Gastrocnemius medialis (tissue), 4 donors: ENCODE measurements around the gene RBM38. TPM values are rescaled to one million over a fixed set of nuclear protein-coding genes. Genes with fewer than 3 reads are reported as not detected.
A peak's percentile ranks its signal among the peaks of the same experiment; 100 is the strongest.

Source experiments
- ATAC-seq, 2 donors: fragments of 150-250 bp; one replicate each; pipeline ENCODE4 v1.9.1; 2016
- DNase-seq, 2 donors: peaks; one replicate each; pipeline ENCODE4 v3.0.0-alpha.2; 2019
- H3K27ac ChIP-seq, 4 donors: fragments of 200-600 bp; sonication (generic); 1 replicate in 1 of 4; 2 replicates in 3 of 4; pipeline ENCODE4 v1.5.1; 2016 to 2018; ENCODE audit warnings: mild to moderate bottlenecking in 2 of 4, moderate library complexity in 1 of 4
- H3K27me3 ChIP-seq, 3 donors: fragments of 200-600 bp; sonication (generic) in 2 of 3; 1 replicate in 1 of 3; 2 replicates in 2 of 3; pipeline versions ENCODE4 v1.5.1 to v1.6.0; 2016 to 2019; ENCODE audit warnings: mild to moderate bottlenecking in 1 of 3, moderate library complexity in 1 of 3
- H3K36me3 ChIP-seq, 2 donors: fragments of 200-600 bp; sonication (generic) in 1 of 2; one replicate each; pipeline ENCODE4 v1.5.1; 2017 to 2018
- H3K4me1 ChIP-seq, 2 donors: fragments of 200-600 bp; sonication (generic) in 1 of 2; one replicate each; pipeline ENCODE4 v1.5.1; 2016 to 2017; ENCODE audit warnings: mild to moderate bottlenecking in 2 of 2
- H3K4me3 ChIP-seq, 4 donors: fragments of 200-600 bp; sonication (generic) in 3 of 4; 1 replicate in 1 of 4; 2 replicates in 3 of 4; pipeline ENCODE4 v1.5.1; 2016 to 2019; ENCODE audit warnings: mild to moderate bottlenecking in 2 of 4
- H3K9me3 ChIP-seq, 3 donors: fragments of 200-600 bp; sonication (generic) in 2 of 3; 1 replicate in 1 of 3; 2 replicates in 2 of 3; pipeline ENCODE4 v1.5.1; 2016 to 2019
- CTCF ChIP-seq, 5 experiments: fragments of 450-650 bp in 3 of 5; fragments of 200-600 bp in 2 of 5; sonication (generic) in 2 of 5; IDR thresholded peaks in 4 of 5; conservative IDR thresholded peaks in 1 of 5; 1 replicate in 4 of 5; 2 replicates in 1 of 5; pipeline ENCODE4 v1.5.1; 2016 to 2019; ENCODE audit warnings: antibody characterized with exemption in 5 of 5, mild to moderate bottlenecking in 3 of 5, moderate library complexity in 3 of 5
- POLR2A ChIP-seq, 2 donors: fragments of 450-650 bp; IDR thresholded peaks; one replicate each; pipeline ENCODE4 v1.6.1; 2017; ENCODE audit warnings: antibody characterized with exemption in 2 of 2, mild to moderate bottlenecking in 2 of 2, moderate library complexity in 2 of 2
- in situ Hi-C, 4 donors: fragments of 200-750 bp; cut with MboI; loops; one replicate each; pipeline versions ENCODE4 v1.15.0 to v1.8.0; 2017; ENCODE audit warnings: low sequenced_read_pairs in 4 of 4
- intact Hi-C: fragments of 100-400 bp; cut with DNase I; formaldehyde crosslinking; loops from one replicate; pipeline ENCODE4 v1.15.1; 2023; ENCODE audit warnings: low total_unique reads
- total RNA-seq, 4 donors: library from RNA; depleted of rRNA; stranded (reverse); fragments of >200 nt; gene quantifications; one replicate each; pipeline versions ENCODE4 v1.1.0 to v1.2.3, GENCODE V29; 2016

Gene RBM38
- total RNA-seq, 4 donors from 2014 or later = 56.7 to 229 (median 177) TPM

- ATAC-seq = no peak
Observed at GRCh38 chr20:57389695-57390603, 1.2 kb upstream of the RBM38 start.

GRCh38 chr20:57391439-57392301 is 474 bp downstream of the RBM38 start:
- ATAC-seq (peak; percentile 1 to 3), DNase-seq (peak in 1 of 2 donors; percentile 49)
- Histone ChIP-seq H3K9me3 (no peaks in the 10 kb centered on the region), H3K4me3 (peak overlapping the region; percentile 57 to 82 (median 74)), H3K36me3 (peaks cover 0 to 11% of the 10 kb centered on the region in 2 donors), H3K27ac (peak overlapping the region; percentile 96 to 99 (median 98)), H3K4me1 (peaks cover 59 to 61% of the 10 kb centered on the region in 2 donors), H3K27me3 (no peaks in the 10 kb centered on the region)
- intact Hi-C loops = loop anchor here (2.0 to 10.0 kb wide), 3 partner anchors 83 to 1503 kb away; partner anchors contain the start of gene PMEPA1
- in situ Hi-C loops = loop anchor here in 3 of 4 donors (25.0 kb wide), 2 partner anchors 321 to 821 kb away; partner anchors contain the start of gene PMEPA1 (in 1 of the 3)
- TF ChIP-seq POLR2A (IDR thresholded peaks at IDR 0.05) (peak; percentile 57 to 71), CTCF (IDR thresholded peaks at IDR 0.05 in 4 of 5, conservative IDR thresholded peaks at IDR 0.05 in 1 of 5) (no peak)

More at GRCh38 chr20:57389695-57390603, 1.2 kb upstream of the RBM38 start:
- peak in 1 of 2 donors; percentile 30 for DNase-seq
- peak overlapping the region; percentile 48 to 60 (median 52) for H3K4me3 ChIP-seq
- peaks cover 0 to 11% of the 10 kb centered on the region in 2 donors for H3K36me3 ChIP-seq
- H3K27me3 ChIP-seq = no peaks in the 10 kb centered on the region
- TF ChIP-seq CTCF (IDR thresholded peaks at IDR 0.05 in 4 of 5, conservative IDR thresholded peaks at IDR 0.05 in 1 of 5) (no peak), POLR2A (IDR thresholded peaks at IDR 0.05) (no peak)
- H3K27ac ChIP-seq = peak overlapping the region; percentile 81 to 90 (median 84)
- peaks cover 43 to 44% of the 10 kb centered on the region in 2 donors for H3K4me1 ChIP-seq
- intact Hi-C loops (loop anchor here (2.0 to 10.0 kb wide), 3 partner anchors 205 to 1505 kb away; partner anchors contain the start of gene PMEPA1), in situ Hi-C loops (loop anchor here (5.0 to 25.0 kb wide), 4 partner anchors 102 to 822 kb away; partner anchors contain the start of gene PMEPA1 (in 1 of the 4))
- no peaks in the 10 kb centered on the region for H3K9me3 ChIP-seq

- H3K4me3 ChIP-seq = peak overlapping the region; percentile 57 to 82 (median 68)
- peaks cover 69 to 70% of the 10 kb centered on the region in 2 donors for H3K4me1 ChIP-seq
- in situ Hi-C loops (loop anchor here in 3 of 4 donors (25.0 kb wide), 2 partner anchors 320 to 820 kb away; partner anchors contain the start of gene PMEPA1 (in 1 of the 3)), intact Hi-C loops (loop anchor here (2.0 to 10.0 kb wide), 2 partner anchors 82 to 1502 kb away; no protein-coding TSS in a partner anchor)
- DNase-seq = peak; percentile 62 to 82
- H3K27ac ChIP-seq = peak overlapping the region; percentile 96 to 99 (median 98)
- no peak for TF ChIP-seq CTCF (IDR thresholded peaks at IDR 0.05 in 4 of 5, conservative IDR thresholded peaks at IDR 0.05 in 1 of 5)
- peak; percentile 75 to 79 for TF ChIP-seq POLR2A (IDR thresholded peaks at IDR 0.05)
- peaks cover 0 to 11% of the 10 kb centered on the region in 2 donors for H3K36me3 ChIP-seq
- ATAC-seq = peak; percentile 21
- no peaks in the 10 kb centered on the region for H3K27me3 ChIP-seq
- H3K9me3 ChIP-seq = no peaks in the 10 kb centered on the region
Observed at GRCh38 chr20:57392512-57393271, 1.5 kb downstream of the RBM38 start.
